ENCODE data around the gene B3GALT2. TPM values are rescaled to one million over a fixed set of nuclear protein-coding genes. Genes with fewer than 3 reads are reported as not detected.
"Not testable (repeated sequence)": the region's sequence is repeated elsewhere in the genome, so short reads cannot be mapped to it uniquely, and the experiment has no call there.

The B3GALT2 gene
- total and polyA plus RNA-seq, 2 of the 8 experiments (the other 6 are each of a cell fraction or from before 2014, with no cell fraction given), result not detected

DNA sequence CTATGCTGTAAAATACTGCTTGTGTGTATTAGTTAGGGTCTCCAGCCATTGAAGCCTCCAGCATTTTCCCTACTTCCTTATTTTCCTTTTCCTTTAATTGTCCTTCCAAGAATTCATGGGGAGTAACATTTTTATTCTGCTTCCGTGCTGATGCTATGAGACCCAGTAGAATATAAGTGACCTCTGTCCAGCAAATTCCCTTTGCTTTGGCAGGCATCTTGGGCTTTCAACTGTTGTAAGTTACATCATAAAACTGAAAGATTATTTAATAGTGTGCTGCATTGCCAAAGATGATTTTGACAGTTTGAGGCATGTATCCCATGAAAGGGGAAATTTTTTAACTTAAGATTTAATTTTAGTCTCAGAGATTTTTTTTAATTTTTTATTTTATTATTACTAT is 48.1 kb upstream of the B3GALT2 start (continued):
- TF ChIP-seq CHD2 (IDR thresholded peaks at IDR 0.05; ENCODE audit: low read length) (no peak), KDM1A (IDR thresholded peaks at IDR 0.05; ENCODE audit: borderline replicate concordance, low read length) (no peak), PHF8 (conservative IDR thresholded peaks at IDR 0.05; ENCODE audit: low read depth, low read length) (no peak)
- TF ChIP-seq, protein P1, sequence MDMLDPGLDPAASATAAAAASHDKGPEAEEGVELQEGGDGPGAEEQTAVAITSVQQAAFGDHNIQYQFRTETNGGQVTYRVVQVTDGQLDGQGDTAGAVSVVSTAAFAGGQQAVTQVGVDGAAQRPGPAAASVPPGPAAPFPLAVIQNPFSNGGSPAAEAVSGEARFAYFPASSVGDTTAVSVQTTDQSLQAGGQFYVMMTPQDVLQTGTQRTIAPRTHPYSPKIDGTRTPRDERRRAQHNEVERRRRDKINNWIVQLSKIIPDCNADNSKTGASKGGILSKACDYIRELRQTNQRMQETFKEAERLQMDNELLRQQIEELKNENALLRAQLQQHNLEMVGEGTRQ (IDR thresholded peaks at IDR 0.05; ENCODE audit: low read length), result no peak

DNA sequence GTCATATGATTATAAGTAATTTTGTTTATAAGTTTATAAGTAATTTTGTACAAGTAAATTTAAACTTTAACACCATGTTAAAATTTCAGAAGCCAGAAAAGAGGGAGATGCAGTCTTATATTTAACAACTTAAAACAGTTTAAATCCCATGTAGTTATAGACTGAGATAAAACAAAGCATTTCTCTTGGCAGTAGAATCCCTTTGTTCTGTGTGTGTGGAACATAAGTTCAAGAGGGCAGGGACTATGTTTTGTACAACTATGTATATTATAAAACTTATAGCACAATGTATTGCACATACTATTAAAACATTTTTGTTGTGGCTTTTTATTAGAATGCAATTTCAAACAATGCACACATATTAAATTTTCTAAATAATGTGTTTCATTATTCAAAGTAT is 44.7 kb upstream of the B3GALT2 start:
- H3K4me2 ChIP-seq (ENCODE audit: insufficient read depth in 1 of 2, low read depth in 2 of 2, low read length in 2 of 2); H2BK20ac ChIP-seq (ENCODE audit: low read length); H3K14ac ChIP-seq (ENCODE audit: insufficient read length); H2BK15ac ChIP-seq (ENCODE audit: low read length); H4K8ac ChIP-seq (ENCODE audit: extremely low read depth, insufficient read depth, low read length); DNase-seq (ENCODE audit: low read depth in 1 of 2, low spot score in 2 of 2); H3K27ac ChIP-seq (ENCODE audit: low read depth, low read length); H3K23me2 ChIP-seq (ENCODE audit: low read depth, low read length); H3K56ac ChIP-seq (replicated peaks; ENCODE audit: insufficient read length, low read depth, low read length); H3K9ac ChIP-seq (replicated peaks in 1 of 4; ENCODE audit: extremely low read depth in 1 of 4, low read depth in 3 of 4, low read length in 3 of 4); H3K9me3 ChIP-seq (ENCODE audit: insufficient read depth in 2 of 2, low read depth in 1 of 2, low read length in 1 of 2); H3K79me2 ChIP-seq (ENCODE audit: control insufficient read depth in 1 of 2, insufficient read depth in 2 of 2, low read length in 2 of 2); H2AFZ ChIP-seq (ENCODE audit: low read length); H3K79me1 ChIP-seq (ENCODE audit: low read depth, low read length); H3K27me3 ChIP-seq (replicated peaks in 1 of 4; ENCODE audit: control insufficient read depth in 3 of 4, extremely low read depth in 1 of 4, insufficient read depth in 3 of 4, low read length in 3 of 4); H3K4ac ChIP-seq (replicated peaks; ENCODE audit: insufficient read length, low read depth, low read length); H3K23ac ChIP-seq (ENCODE audit: insufficient read length); H4K91ac ChIP-seq (replicated peaks; ENCODE audit: insufficient read length, low read length); H2BK12ac ChIP-seq (ENCODE audit: low read depth, low read length); H2BK5ac ChIP-seq (ENCODE audit: low read depth, low read length); H2BK120ac ChIP-seq (replicated peaks; ENCODE audit: low read depth, low read length); CTCF ChIA-PET (ENCODE audit: partially characterized antibody); FAIRE-seq; H3K4me1 ChIP-seq (replicated peaks in 1 of 4; ENCODE audit: control insufficient read depth in 3 of 4, insufficient read depth in 4 of 4, low read length in 3 of 4); H4K5ac ChIP-seq (ENCODE audit: insufficient read length, low read depth, low read length); H4K20me1 ChIP-seq (replicated peaks in 1 of 2; ENCODE audit: control insufficient read depth in 1 of 2, insufficient read depth in 2 of 2, low read length in 2 of 2); H3K4me3 ChIP-seq (ENCODE audit: extremely low read depth in 1 of 4, insufficient read depth in 2 of 4, low read depth in 3 of 4, low read length in 4 of 4); H3K18ac ChIP-seq (ENCODE audit: extremely low read depth, low read length); H2AK5ac ChIP-seq (ENCODE audit: low read depth, low read length): not testable (repeated sequence)
- H3K36me3 ChIP-seq (ENCODE audit: control insufficient read depth in 2 of 4, insufficient read depth in 4 of 4, low read length in 3 of 4), result peaks cover 0 to 11% (median 4%) of the 10 kb centered on the region in 4 experiments; a peak in 3 of 8 replicates
- POLR2A ChIA-PET (ENCODE audit: partially characterized antibody), result interaction anchor here (0.6 kb wide), 1 partner anchor 495 kb away, joined by 3 read pairs; no protein-coding TSS in a partner anchor
